GM18861 (cell line): ENCODE measurements around the gene TLE2.

Source experiments
- ATAC-seq: cut with Tn5 transposase; IDR thresholded peaks from one replicate; pipeline ENCODE4 v1.9.1; 2021; ENCODE audit not compliant: unreplicated experiment

Gene TLE2

DNA sequence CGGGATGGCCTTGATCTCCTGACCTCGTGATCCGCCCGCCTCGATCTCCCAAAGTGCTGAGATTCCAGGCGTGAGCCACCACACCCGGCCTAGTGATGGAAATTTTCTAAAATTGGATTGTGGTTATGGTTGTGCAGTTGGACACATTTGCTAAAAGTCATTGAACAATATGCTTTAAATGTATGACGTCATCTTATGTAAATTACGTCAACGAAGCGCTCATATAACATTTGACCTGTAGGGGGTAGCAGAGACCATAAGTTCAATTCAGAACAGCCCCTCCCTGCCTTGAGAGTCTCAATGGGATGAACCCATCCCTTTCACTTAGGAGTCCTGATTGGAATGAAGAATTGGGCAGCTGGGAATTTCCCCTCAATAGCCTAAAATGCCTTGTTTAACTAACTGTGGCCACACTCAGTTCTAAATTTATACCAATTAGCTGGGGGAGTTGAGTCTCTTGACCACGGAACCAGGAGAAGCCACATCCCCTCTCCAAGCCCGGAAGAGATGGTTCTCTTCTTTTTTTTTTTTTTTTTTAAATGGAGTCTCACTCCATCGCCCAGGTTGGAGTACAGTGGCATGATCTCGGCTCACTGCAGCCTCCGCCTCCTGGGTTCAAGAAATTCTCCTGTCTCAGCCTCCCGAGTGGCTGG lies 66.9 kb downstream of the TLE2 start:
- no peak for ATAC-seq

DNA sequence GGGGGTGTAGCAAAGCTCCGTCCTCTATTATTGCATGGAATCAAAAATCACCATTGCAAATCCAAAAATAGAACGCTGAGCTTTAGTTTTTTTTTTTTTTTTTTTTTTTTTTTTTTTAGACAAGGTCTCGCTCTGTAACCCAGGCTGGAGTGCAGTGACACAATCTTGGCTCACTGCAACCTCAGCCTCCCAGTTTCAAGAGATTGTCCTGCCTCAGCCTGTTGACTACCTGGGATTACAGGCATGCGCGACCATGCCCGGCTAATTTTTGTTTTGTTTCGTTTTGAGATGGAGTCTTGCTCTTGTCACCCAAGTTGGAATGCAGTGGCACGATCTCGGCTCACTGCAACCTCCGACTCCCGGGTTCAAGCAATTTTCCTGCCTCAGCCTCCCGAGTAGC lies 69.0 kb downstream of the TLE2 start:
- ATAC-seq = no peak

DNA sequence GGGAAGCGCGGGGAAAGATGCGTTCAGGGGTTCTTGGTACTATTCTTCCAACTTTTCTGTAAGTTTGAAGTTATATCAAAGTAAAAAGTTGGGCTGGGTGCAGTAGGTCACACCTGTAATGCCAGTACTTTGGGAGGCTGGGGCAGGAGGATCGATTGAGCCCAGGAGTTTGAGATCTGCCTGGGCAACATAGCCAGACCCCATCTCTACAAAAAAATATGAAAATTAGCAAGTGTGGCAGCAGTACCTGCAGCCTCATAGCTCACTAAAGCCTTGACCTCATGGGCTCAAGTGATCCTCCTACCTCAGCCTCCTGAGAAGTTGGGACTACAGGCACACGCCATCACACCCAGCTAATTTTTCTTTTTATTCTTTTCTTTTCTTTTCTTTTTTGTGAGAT lies 71.9 kb downstream of the TLE2 start:
- ATAC-seq = no peak

DNA sequence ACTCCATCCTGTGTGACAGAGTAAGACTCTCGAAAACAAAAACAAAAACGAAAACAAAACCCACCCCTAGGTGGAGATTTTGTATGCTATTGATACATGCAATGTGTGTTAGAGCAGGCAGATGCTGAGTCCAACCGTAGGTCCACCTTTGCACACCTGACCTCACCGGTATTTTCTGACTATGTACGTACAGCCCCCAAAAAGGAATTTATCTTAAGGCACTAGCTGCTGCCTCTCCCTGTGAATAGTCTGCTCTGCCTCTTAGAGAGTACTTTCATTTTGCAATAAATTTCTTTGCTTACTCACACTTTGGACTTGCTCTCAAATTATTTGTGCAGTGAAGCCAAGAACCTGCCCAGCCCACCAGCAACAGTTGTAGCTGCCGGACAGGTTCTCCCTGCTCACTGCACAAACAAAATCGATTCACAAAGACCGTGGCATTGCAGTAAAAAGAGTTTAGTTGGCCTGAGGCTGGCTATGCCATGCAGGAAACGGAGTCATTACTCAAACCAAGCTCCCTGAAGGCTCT lies 76.1 kb downstream of the TLE2 start:
- no peak for ATAC-seq

DNA sequence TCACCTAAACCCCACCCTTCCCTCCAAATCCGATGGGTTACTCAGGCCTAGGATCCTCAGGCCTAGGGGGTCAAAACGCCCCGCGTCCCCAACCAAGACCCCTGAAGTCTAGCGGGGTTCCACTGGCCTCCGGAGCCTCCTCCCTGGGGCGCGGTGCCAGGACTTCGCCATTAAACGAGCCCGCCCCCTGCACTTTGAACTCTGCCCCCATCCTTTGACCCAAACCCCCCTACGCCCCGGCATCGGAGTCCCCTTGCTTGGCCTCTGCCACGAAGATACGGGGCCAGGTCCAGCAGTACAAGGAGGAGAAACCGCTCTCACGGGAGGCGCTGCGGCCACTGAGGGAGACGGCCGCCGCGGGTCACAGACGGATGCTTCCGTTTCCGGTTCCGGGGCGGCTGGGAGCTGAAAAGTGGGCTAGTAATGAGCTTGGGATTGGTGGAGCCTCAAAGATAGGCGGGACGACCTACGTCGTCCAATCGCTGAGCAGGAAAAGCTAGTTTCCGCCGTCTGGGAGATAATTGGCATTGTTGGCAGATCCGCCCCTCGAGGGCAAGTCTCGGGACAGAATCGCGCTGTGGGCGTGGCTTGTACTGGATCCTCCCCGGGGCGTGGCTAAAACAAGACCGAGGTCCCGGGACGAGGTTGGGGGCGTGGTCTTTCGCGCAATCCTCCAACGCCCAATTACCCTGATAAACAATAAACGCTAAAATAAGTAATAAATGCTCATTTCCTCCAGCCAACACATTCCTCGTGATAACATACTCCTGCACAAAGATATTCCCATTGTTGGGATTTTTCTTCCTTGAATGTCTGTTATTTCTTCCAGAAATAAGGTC lies 78.6 kb downstream of the TLE2 start:
- peak; percentile 91 for ATAC-seq

DNA sequence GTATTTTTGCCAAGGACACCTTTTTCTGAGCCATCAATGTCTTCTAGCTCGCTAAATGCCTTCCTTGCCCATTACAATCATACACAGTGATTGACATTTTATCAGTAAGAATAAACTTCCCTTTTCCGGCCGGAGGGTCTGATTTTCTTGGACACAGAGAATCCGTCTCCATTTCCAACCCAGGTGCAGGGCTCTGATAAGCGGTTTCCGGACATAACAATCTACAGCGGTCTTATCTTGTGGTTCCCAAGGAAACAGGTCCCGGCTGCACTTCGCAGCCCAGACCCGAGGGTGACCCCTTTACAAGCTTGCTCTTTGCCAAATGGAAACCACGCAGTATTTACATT lies 79.2 kb downstream of the TLE2 start:
- no peak for ATAC-seq
